NT2/D1 (cell line): Measurements from ENCODE around the gene SCARB1.

Source experiments
- SUZ12 ChIP-seq: IDR thresholded peaks from 2 replicates; pipeline ENCODE4 v1.6.1; 2011; ENCODE audit not compliant: insufficient read length, insufficient read depth; ENCODE audit errors: extremely low read depth
- YY1 ChIP-seq: IDR thresholded peaks from 2 replicates; pipeline ENCODE4 v1.6.1; 2011; ENCODE audit not compliant: insufficient read length, insufficient read depth

- TF ChIP-seq YY1 (no peak), SUZ12 (no peak)
These were observed 39.5 kb downstream of the SCARB1 start for GRCh38 chr12:124824195-124824594.
